CD4-positive, alpha-beta memory T cell (primary cell): ENCODE measurements around the gene SCGB2A2. TPM values are rescaled to one million over a fixed set of nuclear protein-coding genes. Genes with fewer than 3 reads are reported as not detected.

ENCODE experiments used
- CTCF ChIA-PET: fragments of 350-600 bp; sonication (Branson Sonifier 250); formaldehyde crosslinking; loops from one replicate; lab custom pipeline; 2021; ENCODE audit warnings: inconsistent platforms; ENCODE audit not compliant: partially characterized antibody; lab: Charles Lee
- POLR2A ChIA-PET: fragments of 350-600 bp; sonication (Branson Sonifier 250); formaldehyde crosslinking; loops from one replicate; lab custom pipeline; 2021; ENCODE audit not compliant: partially characterized antibody; lab: Charles Lee
- DNase-seq, 5 donors: peaks; one replicate each; pipeline versions ENCODE4 v3.0.0 to v3.0.0-alpha.2; 2020 to 2022; ENCODE audit warnings: mixed read lengths in 1 of 5
- H3K27ac ChIP-seq: one replicate; pipeline ENCODE4 v1.7.0; 2013; ENCODE audit warnings: low read depth, low read length
- H3K27me3 ChIP-seq: 2 replicates; pipeline ENCODE4 v1.7.0; 2013; ENCODE audit warnings: mild to moderate bottlenecking, low read length, moderate library complexity; ENCODE audit not compliant: insufficient read depth
- H3K36me3 ChIP-seq: 2 replicates; pipeline ENCODE4 v1.7.0; 2013; ENCODE audit warnings: mild to moderate bottlenecking, low read length, moderate library complexity; ENCODE audit not compliant: insufficient read depth
- H3K4me1 ChIP-seq: 2 replicates; pipeline ENCODE4 v1.7.0; 2013; ENCODE audit warnings: mild to moderate bottlenecking, low read length, moderate library complexity; ENCODE audit not compliant: insufficient read depth
- H3K4me3 ChIP-seq, 2 donors: one replicate each; pipeline ENCODE4 v1.7.0; 2013; ENCODE audit warnings: low read length in 2 of 2, mild to moderate bottlenecking in 1 of 2
- H3K9me3 ChIP-seq, 2 donors: one replicate each; pipeline ENCODE4 v1.7.0; 2013; ENCODE audit warnings: low read length in 2 of 2, control low read depth in 1 of 2; ENCODE audit not compliant: control insufficient read depth in 1 of 2
- H3K27ac Mint-ChIP-seq, 7 donors: one replicate each; pipeline ENCODE4 v1.8.0; 2020 to 2021; ENCODE audit warnings: mixed read lengths in 7 of 7, mild to moderate bottlenecking in 6 of 7, inconsistent platforms in 3 of 7, moderate library complexity in 3 of 7
- H3K27me3 Mint-ChIP-seq, 2 donors: one replicate each; pipeline ENCODE4 v1.8.0; 2020 to 2021; ENCODE audit warnings: mixed read lengths in 2 of 2
- H3K36me3 Mint-ChIP-seq, 2 donors: one replicate each; pipeline ENCODE4 v1.8.0; 2020 to 2021; ENCODE audit warnings: mixed read lengths in 2 of 2, inconsistent platforms in 1 of 2, mild to moderate bottlenecking in 1 of 2
- H3K4me1 Mint-ChIP-seq, 4 donors: one replicate each; pipeline ENCODE4 v1.8.0; 2020 to 2021; ENCODE audit warnings: mixed read lengths in 4 of 4, mild to moderate bottlenecking in 1 of 4
- H3K4me3 Mint-ChIP-seq, 8 donors: one replicate each; pipeline ENCODE4 v1.8.0; 2020 to 2021; ENCODE audit warnings: mixed read lengths in 8 of 8, mild to moderate bottlenecking in 7 of 8, moderate library complexity in 6 of 8, inconsistent platforms in 3 of 8
- H3K9me3 Mint-ChIP-seq, 8 donors: one replicate each; pipeline ENCODE4 v1.8.0; 2020 to 2021; ENCODE audit warnings: mixed read lengths in 8 of 8, mild to moderate bottlenecking in 5 of 8, inconsistent platforms in 3 of 8, moderate library complexity in 1 of 8
- intact Hi-C: fragments of 100-400 bp; cut with micrococcal nuclease; formaldehyde crosslinking; loops from one replicate; pipeline ENCODE4 v1.15.1; 2023
- polyA plus RNA-seq, 2 donors: library from polyadenylated mRNA; unstranded; fragments of 300-500 nt; fragmentation: Illumina TruSeq; gene quantifications; one replicate each; pipeline ENCODE4 v1.2.3, GENCODE V29; 2021
- total RNA-seq, 2 experiments: library from RNA; stranded (reverse); gene quantifications; one replicate each; pipeline ENCODE4 v1.2.3, GENCODE V29; 2021

SCGB2A2 gene
- total and polyA plus RNA-seq, 4 experiments from 2014 or later = not detected

- H3K27ac ChIP-seq = no peak overlapping the region
- H3K27me3 ChIP-seq = no peaks in the 10 kb centered on the region
- ChIA-PET CTCF (no interaction called here), POLR2A (no interaction called here)
- intact Hi-C loops = no loop called here
- H3K36me3 Mint-ChIP-seq = no peaks in the 10 kb centered on the region
- H3K9me3 ChIP-seq = no peaks in the 10 kb centered on the region
- H3K4me3 ChIP-seq = no peak overlapping the region
- H3K4me3 Mint-ChIP-seq = no peak overlapping the region
- peaks cover 19 to 28% of the 10 kb centered on the region in 2 donors for H3K27me3 Mint-ChIP-seq
- H3K4me1 Mint-ChIP-seq = no peaks in the 10 kb centered on the region
- peaks cover 0 to 3% (median 0%) of the 10 kb centered on the region in 8 donors for H3K9me3 Mint-ChIP-seq
- H3K27ac Mint-ChIP-seq = no peak overlapping the region
- no peaks in the 10 kb centered on the region for H3K36me3 ChIP-seq
- no peaks in the 10 kb centered on the region for H3K4me1 ChIP-seq
- DNase-seq = no peak
Observed at GRCh38 chr11:62264004-62264403, 6.0 kb upstream of the SCGB2A2 start.

GRCh38 chr11:62266558-62266957 lies 3.4 kb upstream of the SCGB2A2 start:
- Mint-ChIP-seq H3K36me3 (no peaks in the 10 kb centered on the region), H3K4me3 (no peak overlapping the region), H3K27me3 (peaks cover 21 to 23% of the 10 kb centered on the region in 2 donors), H3K27ac (no peak overlapping the region), H3K9me3 (peaks cover 0 to 3% (median 0%) of the 10 kb centered on the region in 8 donors), H3K4me1 (no peaks in the 10 kb centered on the region)
- no peaks in the 10 kb centered on the region for H3K4me1 ChIP-seq
- no peak overlapping the region for H3K4me3 ChIP-seq
- intact Hi-C loops = no loop called here
- DNase-seq = no peak
- ChIA-PET CTCF (no interaction called here), POLR2A (no interaction called here)
- no peaks in the 10 kb centered on the region for H3K36me3 ChIP-seq
- H3K9me3 ChIP-seq = no peaks in the 10 kb centered on the region
- H3K27ac ChIP-seq = no peak overlapping the region
- H3K27me3 ChIP-seq = no peaks in the 10 kb centered on the region

- H3K27me3 ChIP-seq = no peaks in the 10 kb centered on the region
- Mint-ChIP-seq H3K9me3 (peaks cover 0 to 3% (median 0%) of the 10 kb centered on the region in 8 donors), H3K36me3 (no peaks in the 10 kb centered on the region), H3K27me3 (peaks cover 21 to 22% of the 10 kb centered on the region in 2 donors), H3K27ac (no peak overlapping the region), H3K4me3 (no peak overlapping the region), H3K4me1 (no peaks in the 10 kb centered on the region)
- no peaks in the 10 kb centered on the region for H3K4me1 ChIP-seq
- no peak overlapping the region for H3K4me3 ChIP-seq
- POLR2A ChIA-PET = no interaction called here
- no peak for DNase-seq
- H3K27ac ChIP-seq = no peak overlapping the region
- H3K36me3 ChIP-seq = no peaks in the 10 kb centered on the region
- H3K9me3 ChIP-seq = no peaks in the 10 kb centered on the region
- intact Hi-C loops = no loop called here
- CTCF ChIA-PET = no interaction called here
Observed at GRCh38 chr11:62267050-62267449, 2.9 kb upstream of the SCGB2A2 start.

- ChIA-PET CTCF (no interaction called here), POLR2A (no interaction called here)
- no peak for DNase-seq
- no peaks in the 10 kb centered on the region for H3K36me3 Mint-ChIP-seq
- H3K4me3 ChIP-seq = no peak overlapping the region
- no peaks in the 10 kb centered on the region for H3K36me3 ChIP-seq
- H3K9me3 Mint-ChIP-seq = peaks cover 0 to 3% (median 0%) of the 10 kb centered on the region in 8 donors
- H3K4me1 Mint-ChIP-seq = no peaks in the 10 kb centered on the region
- H3K4me3 Mint-ChIP-seq = no peak overlapping the region
- H3K9me3 ChIP-seq = no peaks in the 10 kb centered on the region
- peaks cover 21 to 22% of the 10 kb centered on the region in 2 donors for H3K27me3 Mint-ChIP-seq
- H3K27me3 ChIP-seq = no peaks in the 10 kb centered on the region
- H3K27ac ChIP-seq = no peak overlapping the region
- H3K27ac Mint-ChIP-seq = no peak overlapping the region
- intact Hi-C loops = no loop called here
- H3K4me1 ChIP-seq = no peaks in the 10 kb centered on the region
Observed at GRCh38 chr11:62267576-62267975, 2.4 kb upstream of the SCGB2A2 start.

DNA sequence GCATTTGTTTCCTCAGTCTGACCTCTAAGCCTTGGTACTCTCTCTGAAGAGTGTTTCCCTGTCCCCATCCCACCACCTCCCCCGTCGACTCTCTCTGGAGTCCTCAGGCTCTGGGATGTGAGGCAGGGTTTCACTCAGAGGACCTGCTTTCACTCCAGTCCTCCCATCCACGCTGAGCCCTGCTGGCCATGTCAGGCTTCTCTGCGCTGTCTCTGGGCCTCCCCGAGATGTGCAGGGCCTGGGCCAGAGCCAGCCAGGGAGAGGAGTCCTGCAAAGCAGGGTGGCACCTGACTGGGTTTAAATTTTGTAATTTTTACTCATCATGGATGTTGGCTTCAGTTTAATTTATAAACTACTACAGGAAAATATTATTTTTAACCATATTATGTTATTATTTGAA lies 3.3 kb downstream of the SCGB2A2 start:
- H3K36me3 ChIP-seq = no peaks in the 10 kb centered on the region
- no peak overlapping the region for H3K4me3 ChIP-seq
- H3K4me3 Mint-ChIP-seq = no peak overlapping the region
- H3K4me1 Mint-ChIP-seq = no peaks in the 10 kb centered on the region
- no peak overlapping the region for H3K27ac ChIP-seq
- no peaks in the 10 kb centered on the region for H3K27me3 ChIP-seq
- POLR2A ChIA-PET = no interaction called here
- no peaks in the 10 kb centered on the region for H3K36me3 Mint-ChIP-seq
- no peaks in the 10 kb centered on the region for H3K9me3 ChIP-seq
- H3K27ac Mint-ChIP-seq = no peak overlapping the region
- CTCF ChIA-PET = no interaction called here
- intact Hi-C loops = no loop called here
- H3K4me1 ChIP-seq = no peaks in the 10 kb centered on the region
- DNase-seq = no peak
- peaks cover 6 to 8% of the 10 kb centered on the region in 2 donors for H3K27me3 Mint-ChIP-seq
- no peaks in the 10 kb centered on the region for H3K9me3 Mint-ChIP-seq

DNA sequence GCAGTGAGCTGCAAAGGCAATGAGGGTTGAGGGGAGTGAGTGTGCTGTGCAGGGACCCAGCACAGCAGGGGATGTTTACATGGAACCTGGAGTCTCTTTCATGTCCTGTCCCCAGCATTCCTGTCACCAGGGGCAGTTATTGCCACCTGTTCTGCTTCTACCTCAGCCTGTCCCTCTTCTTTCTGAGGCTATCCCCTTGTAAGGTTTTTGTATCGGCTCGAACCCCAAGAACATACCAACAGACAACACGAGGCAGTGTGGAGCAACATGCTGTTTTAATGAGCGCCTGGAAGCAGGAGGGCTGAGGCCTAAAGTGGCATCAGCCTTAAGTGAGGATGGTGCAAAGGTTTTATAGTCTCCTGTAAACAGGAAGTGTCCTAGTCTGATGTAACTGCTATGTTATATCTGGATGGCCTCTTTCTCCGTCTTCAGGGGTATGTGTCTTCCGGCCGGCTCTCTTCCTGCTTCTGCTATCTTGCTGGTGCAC lies 3.9 kb downstream of the SCGB2A2 start:
- no peaks in the 10 kb centered on the region for H3K27me3 ChIP-seq
- H3K4me1 ChIP-seq = no peaks in the 10 kb centered on the region
- no peaks in the 10 kb centered on the region for H3K9me3 ChIP-seq
- Mint-ChIP-seq H3K4me3 (no peak overlapping the region), H3K36me3 (no peaks in the 10 kb centered on the region), H3K9me3 (no peaks in the 10 kb centered on the region), H3K4me1 (no peaks in the 10 kb centered on the region), H3K27me3 (peaks cover 3 to 5% of the 10 kb centered on the region in 2 donors), H3K27ac (no peak overlapping the region)
- intact Hi-C loops = no loop called here
- H3K4me3 ChIP-seq = no peak overlapping the region
- DNase-seq = no peak
- ChIA-PET POLR2A (no interaction called here), CTCF (no interaction called here)
- H3K27ac ChIP-seq = no peak overlapping the region
- no peaks in the 10 kb centered on the region for H3K36me3 ChIP-seq

DNA sequence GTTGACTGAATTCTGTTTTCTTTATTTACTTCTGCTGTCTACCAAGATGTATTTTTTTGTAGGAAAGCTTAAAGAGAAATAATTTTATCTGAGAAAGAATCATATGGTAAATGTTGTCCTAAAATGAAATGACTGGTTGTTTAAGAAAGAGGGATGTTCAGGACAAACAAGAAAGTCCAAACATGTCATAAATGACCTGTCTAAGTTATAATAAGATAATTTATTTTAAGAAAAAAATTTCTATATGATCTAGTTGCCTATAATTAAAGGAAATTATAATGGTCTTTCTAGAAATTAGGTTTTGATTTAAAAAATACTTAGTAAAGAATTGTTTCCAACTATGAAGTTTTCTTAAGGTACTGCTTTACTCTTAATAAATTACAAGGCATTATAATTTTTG lies 10.5 kb downstream of the SCGB2A2 start:
- no peaks in the 10 kb centered on the region for H3K36me3 Mint-ChIP-seq
- intact Hi-C loops = no loop called here
- no peaks in the 10 kb centered on the region for H3K9me3 Mint-ChIP-seq
- H3K27ac Mint-ChIP-seq = no peak overlapping the region
- H3K27me3 Mint-ChIP-seq = peaks cover 4 to 7% of the 10 kb centered on the region in 2 donors
- ChIA-PET POLR2A (no interaction called here), CTCF (no interaction called here)
- no peak overlapping the region for H3K4me3 ChIP-seq
- peaks cover 9% of the 10 kb centered on the region for H3K27me3 ChIP-seq
- no peak overlapping the region for H3K27ac ChIP-seq
- no peaks in the 10 kb centered on the region for H3K4me1 Mint-ChIP-seq
- H3K4me1 ChIP-seq = no peaks in the 10 kb centered on the region
- no peaks in the 10 kb centered on the region for H3K9me3 ChIP-seq
- H3K4me3 Mint-ChIP-seq = no peak overlapping the region
- no peak for DNase-seq
- no peaks in the 10 kb centered on the region for H3K36me3 ChIP-seq

GRCh38 chr11:62295504-62295903 lies 25.5 kb downstream of the SCGB2A2 start:
- H3K36me3 Mint-ChIP-seq = no peaks in the 10 kb centered on the region
- H3K4me1 Mint-ChIP-seq = no peaks in the 10 kb centered on the region
- H3K36me3 ChIP-seq = no peaks in the 10 kb centered on the region
- H3K9me3 Mint-ChIP-seq = peaks cover 0 to 1% (median 0%) of the 10 kb centered on the region in 8 donors
- ChIA-PET POLR2A (no interaction called here), CTCF (no interaction called here)
- H3K4me1 ChIP-seq = no peaks in the 10 kb centered on the region
- peaks cover 3% of the 10 kb centered on the region for H3K27me3 ChIP-seq
- no peaks in the 10 kb centered on the region for H3K9me3 ChIP-seq
- no peak for DNase-seq
- no peak overlapping the region for H3K4me3 Mint-ChIP-seq
- H3K27ac Mint-ChIP-seq = no peak overlapping the region
- peaks cover 10 to 19% of the 10 kb centered on the region in 2 donors for H3K27me3 Mint-ChIP-seq
- no peak overlapping the region for H3K4me3 ChIP-seq
- intact Hi-C loops = no loop called here
- no peak overlapping the region for H3K27ac ChIP-seq
